ENCODE results near the gene FTSJ1.

FTSJ1 gene

GRCh38 chrX:48531358-48531959, 55.5 kb downstream of the FTSJ1 start:
- DNase-seq: no peak

- no peak for DNase-seq
Measured at GRCh38 chrX:48532161-48532560, 56.2 kb downstream of the FTSJ1 start.

GRCh38 chrX:48533165-48533564, 57.2 kb downstream of the FTSJ1 start:
- no peak for DNase-seq

Data from activated gamma-delta T cell treated with Interleukin-2 at 50 U/mL for 16 hours (primary cell).